ENCODE measurements around the gene NTN4.
"Not testable (repeated sequence)": the region's sequence is repeated elsewhere in the genome, so short reads cannot be mapped to it uniquely, and the experiment has no call there.

NTN4 gene

DNA sequence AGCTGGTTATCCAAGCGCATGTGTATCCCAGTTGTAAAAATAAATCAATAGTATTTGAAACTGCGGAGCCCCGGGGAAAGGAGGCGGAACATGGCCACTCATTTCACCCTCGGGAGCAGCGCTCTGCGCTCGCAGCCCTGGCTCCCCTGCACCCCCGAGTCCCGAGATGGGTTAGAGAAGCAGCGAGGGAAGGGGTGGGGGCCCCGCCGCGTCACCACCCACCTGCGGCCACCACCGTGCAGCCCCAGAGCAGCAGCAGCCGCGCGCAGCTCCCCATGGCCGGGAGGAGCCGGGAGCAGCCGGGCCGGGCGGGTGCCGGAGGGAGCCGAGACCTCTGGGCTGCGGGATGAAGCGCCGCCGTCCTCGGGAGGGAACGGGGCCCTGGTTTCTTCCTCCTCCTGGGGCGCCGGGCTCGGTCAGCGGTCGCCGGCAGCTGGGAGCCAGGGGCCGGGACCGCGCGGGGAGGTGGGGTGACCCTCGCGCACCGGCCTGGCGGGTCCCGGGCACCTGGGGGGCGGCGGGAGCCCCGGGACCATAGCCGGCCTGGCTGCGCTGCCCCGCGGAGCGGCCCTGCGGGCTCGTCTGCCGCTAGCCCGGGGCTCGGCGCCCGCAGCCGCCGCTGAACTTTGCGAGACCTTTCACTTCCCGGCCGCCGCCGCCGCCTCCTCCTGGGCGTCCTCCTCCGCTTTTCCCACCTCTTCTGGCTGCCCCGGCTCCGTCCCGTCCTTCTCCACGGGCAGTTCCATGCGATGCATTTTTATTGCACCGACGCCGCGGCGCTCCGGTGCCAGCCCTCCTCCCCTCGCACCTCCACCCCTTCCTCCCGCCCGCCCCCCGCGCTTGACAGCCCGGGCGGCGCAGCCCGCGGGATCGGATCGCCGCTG, at the start of gene NTN4:
Gene NTN4 (minus strand): TSS at position 732 of the 884 bp plus-strand sequence. CDS start 455 bp downstream, at position 277.
- DNase-seq, result no peak

- no peak for DNase-seq
Observed at GRCh38 chr12:95838125-95838524, 47.6 kb upstream of the NTN4 start.

- DNase-seq, result no peak
Observed at GRCh38 chr12:95837240-95838038, 46.9 kb upstream of the NTN4 start.

DNA sequence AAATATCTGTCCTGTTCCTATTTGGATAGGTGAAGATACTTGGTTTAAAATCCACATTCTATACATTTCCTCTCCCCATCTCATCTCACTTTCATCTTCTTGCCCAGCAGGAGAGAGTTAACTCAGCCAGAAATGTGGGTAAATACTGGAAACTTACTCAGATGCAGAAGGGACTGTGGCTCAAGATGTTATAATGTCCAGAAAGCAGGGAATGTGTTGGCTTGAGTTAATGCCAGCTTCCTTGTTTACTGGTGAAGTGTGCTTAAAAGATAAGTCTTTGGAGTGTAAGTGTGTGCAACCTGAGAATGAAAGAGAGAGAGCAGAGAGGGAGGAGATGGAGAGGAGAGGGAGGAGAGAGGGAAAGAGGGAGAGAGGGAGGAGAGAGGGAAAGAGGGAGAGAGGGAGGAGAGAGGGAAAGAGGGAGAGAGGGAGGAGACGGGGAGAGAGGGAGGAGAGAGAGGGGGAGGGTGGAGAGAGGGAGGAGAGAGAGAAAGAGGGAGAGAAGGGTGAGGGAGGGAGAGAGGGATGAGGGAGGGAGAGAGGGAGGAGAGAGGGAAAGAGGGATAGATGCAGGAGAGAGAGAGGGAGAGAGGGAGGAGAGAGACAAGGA, 46.2 kb upstream of the NTN4 start:
- no peak for DNase-seq

GRCh38 chr12:95836185-95836609, 45.6 kb upstream of the NTN4 start:
- no peak for DNase-seq

- no peak for DNase-seq
Observed at GRCh38 chr12:95834572-95834971, 44.0 kb upstream of the NTN4 start.

DNA sequence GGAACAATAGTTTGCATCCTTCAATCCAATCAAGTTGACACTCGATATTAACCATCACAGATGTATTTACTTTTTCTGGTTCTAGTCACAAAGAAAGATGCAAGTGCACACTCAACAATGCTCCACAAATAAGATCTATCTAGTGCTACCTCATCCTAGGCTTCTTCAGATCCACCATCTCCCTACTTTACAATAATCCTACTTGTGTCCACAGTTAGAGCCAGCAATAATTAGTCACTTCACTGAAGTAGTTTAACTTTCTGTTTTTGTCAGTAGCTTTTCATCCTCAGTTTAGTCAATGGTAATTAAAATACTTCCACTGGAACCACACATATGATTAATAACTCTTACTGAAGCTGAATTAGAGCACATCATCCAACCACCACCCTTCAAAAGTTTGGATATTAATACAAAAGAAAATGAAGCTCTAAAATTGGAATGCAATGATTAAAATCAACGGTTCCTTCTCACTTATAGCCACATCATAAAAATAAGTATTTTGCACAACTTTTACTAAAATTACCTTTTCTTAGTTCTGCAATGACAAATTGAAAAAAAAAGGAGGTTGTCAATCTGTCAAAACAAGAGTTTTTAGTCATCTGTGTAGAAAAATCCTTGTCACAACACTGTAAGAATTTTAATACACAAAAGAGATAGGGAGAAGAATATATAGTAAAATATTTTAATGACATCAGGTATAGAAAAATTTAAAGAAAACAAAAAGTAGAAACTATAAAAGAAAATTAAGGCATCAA, 39.9 kb upstream of the NTN4 start:
- DNase-seq, result no peak

DNA sequence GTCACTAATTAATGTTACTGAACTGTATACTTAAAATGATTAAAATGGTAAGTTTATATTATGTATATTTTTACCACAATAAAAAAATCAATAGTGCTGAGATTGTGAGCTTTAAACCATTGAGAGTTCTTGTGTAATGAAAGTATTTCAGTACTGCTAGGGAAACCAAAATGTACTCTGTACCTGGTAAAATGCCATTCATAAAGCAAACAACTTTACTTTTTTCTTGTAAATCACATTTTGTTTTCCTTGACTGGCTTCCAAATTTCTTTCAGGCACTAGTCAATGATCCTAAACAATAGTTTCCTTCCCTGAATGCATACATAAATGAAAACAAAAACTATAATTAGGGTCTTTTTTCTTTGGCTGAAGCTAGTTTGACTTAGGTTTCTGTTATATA, 38.8 kb upstream of the NTN4 start:
- DNase-seq, result no peak

DNA sequence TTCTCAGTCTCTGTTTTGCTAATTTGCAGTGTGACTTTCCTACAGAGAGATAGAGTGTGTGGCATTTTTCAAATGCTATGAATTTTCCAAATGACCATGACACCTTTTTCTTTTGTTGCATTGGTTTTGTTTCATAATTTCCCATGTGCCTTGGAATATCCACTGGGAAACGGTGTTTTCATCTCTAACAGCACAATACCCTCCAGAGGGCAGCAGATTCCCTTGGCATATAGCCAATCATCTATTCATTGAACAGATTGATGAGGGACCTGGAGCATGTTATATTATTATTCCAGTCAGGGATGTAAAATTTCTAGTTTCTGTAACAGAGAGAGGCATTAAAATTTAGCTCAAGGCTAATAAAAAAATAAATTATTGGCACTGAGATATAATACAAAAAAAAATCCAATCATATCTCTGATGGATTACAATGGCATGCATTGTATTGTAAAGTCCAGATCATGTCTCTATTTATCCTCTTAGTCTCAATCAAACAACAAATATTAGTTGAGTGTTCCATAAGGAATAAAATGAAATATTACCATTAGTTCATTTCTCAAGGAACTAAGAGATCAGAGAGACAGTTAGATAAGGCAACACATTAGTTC, 29.6 kb upstream of the NTN4 start:
- no peak for DNase-seq

DNA sequence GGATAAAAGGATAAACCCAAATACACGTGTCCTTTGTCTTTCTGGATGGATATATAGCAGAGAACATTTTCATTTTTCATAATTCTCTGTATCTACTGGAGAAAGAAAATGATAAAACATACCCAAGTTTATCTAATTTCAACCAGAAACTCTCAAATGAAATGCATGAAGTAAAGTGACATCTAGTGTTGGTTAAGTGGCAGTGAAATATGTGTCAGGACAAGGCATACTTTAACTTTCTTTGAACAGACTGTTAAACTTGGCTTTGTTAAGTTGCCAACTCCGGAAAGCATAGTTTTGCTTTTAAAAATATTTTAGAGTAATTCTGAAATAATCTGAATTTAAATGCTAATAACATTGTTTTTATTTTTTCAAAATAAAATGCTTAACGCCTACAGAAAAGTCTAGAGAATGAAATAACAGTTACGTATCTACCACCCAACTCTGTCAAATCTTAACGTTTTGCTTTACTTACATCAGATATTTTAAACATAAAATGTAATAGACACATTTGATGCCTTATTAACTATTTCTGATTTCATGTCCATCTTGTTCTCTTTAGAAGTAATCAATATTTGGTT, 25.2 kb upstream of the NTN4 start:
- DNase-seq, result no peak

DNA sequence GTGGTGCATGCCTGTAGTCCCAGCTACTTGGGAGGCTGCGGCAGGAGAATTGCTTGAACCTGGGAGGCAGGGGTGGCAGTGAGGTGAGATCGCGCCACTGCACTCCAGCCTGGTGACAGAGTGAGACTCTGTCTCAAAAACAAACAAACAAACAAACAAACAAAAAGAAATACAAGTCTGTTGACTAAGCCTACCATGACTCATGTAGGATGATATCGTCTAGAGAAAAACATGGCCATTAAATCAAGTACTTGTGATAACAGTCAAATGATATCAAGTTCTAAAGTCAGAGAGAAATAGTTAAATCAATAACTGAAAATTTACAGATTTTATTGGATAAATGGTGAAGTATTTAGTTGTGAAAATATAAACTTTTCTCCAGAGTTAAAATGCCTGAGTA, 21.6 kb upstream of the NTN4 start:
- DNase-seq, result not testable (repeated sequence)

GRCh38 chr12:95810411-95810810, 19.8 kb upstream of the NTN4 start:
- DNase-seq, result no peak

DNA sequence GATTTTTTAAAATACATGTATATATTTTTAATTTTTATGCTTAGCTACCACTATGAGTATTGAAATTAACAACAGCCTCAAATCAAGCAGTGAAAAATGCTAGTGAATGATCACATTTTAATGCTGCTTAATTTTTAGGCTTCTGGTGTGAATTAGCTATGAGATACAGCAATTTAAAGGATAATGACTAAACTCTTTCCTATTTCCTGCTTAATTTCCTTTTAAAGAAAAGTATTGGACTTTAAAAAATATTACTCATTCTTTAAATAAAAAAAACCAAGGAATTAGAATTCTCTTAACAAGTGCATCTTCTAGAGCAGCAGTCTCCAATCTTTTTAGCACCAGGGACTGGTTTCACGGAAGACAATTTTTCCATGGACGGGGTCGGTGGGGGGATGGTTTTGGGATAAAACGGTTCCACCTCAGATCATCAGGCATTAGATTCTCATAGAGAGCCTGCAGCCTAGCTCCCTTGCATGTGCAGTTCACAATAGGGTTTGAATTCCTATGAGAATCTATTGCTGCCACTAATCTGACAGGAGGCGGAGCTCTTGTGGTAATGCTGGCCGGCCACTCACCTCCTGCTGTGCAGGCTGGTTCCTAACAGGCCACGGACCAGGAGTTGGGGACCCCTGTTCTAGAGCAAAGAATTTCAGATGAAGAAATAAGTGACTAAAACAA, 18.6 kb upstream of the NTN4 start:
- DNase-seq, result no peak

DNA sequence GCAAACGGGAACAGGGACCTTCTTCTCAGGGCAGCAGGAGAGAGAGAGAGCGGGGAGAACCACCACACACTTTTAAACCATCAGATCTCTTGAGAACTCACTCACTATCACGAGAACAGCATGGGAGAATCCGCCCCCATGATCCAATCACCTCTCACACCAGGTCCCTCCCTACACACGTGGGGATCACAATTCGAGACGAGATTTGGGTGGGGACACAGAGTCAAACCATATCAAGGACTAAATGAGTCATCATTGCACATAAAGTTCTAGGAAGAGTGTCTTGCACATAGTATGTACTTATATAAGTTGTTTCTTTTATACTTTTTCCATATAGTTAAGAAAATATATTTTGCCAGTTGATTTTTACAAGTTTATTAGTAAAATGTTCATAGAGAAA, 17.6 kb upstream of the NTN4 start:
- no peak for DNase-seq

DNA sequence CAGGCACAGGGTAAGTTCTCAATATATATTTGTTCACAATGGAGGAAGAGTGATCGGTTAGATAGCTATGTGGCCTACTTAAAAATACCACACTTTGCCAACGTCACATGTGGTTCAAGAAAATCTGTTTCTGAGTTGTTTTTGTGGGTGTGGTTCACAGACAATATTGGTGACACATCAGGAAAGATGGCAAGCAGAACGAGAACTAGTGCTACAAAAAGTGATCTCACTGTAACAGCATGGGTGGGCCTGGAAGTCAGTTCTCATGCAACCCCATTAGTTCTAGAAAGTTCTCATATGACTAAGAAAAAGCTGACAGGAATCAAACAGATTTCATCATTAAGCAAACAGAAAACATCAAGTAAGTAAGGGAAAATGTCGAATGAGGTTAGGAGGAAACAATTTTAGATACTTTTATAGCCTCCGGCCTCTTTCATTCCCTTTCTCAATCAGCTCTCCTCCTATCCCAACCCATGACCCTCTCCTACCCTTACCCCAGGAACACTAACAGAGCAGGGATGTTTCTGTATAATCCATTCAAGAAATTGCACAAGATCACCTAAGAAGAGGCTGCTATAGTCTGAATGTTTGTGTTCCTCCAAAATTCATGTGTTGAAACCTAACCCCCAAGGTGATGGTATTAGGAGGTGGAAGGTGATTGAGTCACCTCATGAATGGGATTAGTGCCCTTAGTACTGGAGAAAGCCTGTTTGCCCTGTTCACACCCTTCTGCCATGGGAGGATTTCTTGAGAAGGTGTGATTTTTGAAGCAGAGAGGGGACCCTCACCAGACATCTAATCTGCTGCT, 15.5 kb upstream of the NTN4 start:
- no peak for DNase-seq

DNA sequence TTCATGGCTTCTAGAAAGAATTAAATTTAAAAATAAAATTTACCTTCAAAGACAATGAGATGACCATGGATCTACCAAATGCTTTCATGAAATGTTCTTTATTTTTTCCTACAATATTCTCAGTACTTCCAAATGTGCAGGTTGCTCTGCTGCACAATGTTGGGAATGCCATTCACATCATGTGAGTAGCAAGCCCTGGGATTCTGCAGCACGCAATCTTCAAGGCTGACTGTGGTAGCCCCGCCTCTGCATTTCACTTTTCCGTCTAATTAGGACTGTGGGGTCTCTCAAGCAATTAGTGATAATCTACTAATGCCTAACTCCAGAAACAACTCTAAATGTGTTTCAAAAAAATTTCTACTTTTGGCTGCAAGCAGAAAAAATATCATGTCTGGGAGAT, 13.7 kb upstream of the NTN4 start:
- no peak for DNase-seq

DNA sequence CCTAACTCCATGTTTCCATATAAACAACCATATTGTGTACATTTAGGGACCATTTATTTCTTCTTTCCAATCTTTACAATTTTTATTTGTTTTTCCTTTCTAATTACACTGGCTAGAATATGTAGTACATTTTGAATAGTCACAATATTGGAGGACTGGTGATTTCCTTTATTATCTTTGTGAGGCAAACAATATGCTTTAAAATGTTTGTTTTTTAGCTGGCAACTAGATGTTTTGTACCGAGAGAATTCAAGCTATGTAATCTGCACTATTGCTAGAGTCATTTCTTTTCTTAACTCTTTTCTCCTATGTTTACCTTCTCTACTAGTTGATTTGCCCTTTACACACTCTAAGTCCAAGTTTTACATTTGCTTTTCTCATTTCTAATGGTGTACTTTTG, 13.3 kb upstream of the NTN4 start:
- DNase-seq, result no peak

DNA sequence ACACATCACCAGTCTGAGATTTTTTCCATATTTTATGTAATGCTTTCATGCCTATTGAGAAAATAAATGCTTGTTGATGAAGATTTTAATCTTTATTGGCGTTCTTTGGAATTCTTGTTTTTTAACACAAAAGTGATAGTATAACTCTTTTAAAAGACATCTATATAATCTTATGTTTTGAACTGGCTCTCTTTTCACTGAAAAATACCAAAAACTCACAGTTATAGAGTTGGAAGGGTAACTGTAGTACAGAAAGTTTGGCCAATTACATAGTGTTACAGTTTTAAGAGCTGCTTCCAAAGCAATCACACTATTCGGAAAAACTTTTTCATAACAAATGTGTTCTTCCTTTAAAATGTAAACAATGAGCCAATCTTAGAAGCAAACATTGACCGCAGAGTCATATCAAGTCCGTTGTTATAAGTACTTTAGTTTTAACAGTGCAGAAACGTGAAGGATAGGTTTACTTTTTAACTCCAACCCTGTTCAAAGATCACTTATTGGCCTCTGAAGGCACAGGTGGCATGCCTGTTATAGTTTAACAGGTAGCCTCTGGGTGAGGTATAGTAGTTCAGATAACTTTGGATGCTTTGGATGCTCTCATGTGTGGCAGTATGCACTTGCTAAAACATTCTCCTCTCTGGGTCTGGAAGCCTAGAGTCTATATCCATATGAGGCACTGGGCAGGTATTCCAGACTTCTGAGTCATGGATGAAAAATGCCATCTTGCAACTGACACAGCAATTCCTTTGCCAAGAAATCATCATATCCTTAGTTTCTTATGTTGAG, 12.1 kb upstream of the NTN4 start:
- no peak for DNase-seq

GRCh38 chr12:95796982-95797289, 6.4 kb upstream of the NTN4 start:
- DNase-seq, result no peak
